ENCODE data around the gene TNFRSF8. TPM values are rescaled to one million over a fixed set of nuclear protein-coding genes. Genes with fewer than 3 reads are reported as not detected.
A peak's percentile ranks its signal among the peaks of the same experiment; 100 is the strongest.

The TNFRSF8 gene
- total and polyA plus RNA-seq, 9 of the 15 experiments (the other 6 are each of a cell fraction or from before 2014, with no cell fraction given), result 3.5 to 38.4 (median 17.1) TPM

DNA sequence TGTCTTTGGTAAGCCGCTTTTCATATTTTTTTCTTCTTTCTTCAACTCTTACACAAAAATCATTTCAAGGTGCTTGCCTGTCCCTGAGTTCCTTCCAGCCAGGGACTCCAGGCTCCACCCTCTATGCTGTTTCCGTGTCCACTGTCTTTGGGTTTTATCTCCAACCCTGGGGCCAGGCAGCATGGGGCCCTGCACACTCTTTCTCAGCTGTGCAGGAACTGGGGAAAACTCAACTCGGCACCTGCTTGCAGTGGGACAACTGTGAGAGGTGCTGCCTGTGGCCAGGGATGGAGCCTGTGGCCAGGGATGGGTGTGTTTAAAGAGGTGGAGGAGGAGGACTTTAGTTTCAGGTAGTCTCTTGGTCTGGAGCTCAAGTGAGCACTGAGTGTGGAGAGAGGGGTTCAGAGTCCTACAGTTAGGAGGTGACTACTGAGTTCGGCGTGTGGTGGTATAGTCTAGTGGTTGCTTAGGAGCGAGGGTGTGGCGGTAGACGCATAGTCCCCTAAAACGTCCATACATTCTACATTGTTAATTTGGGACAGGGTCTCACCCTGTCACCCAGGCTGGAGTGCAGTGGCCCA lies 13.4 kb downstream of the TNFRSF8 start (continued):
- TF ChIP-seq CLOCK (CRISPR knock-in tag; IDR thresholded peaks at IDR 0.05; ENCODE audit: borderline replicate concordance) (no peak), CTBP1 (IDR thresholded peaks at IDR 0.05; ENCODE audit: borderline replicate concordance) (peak; percentile 41; the same call in 1 of the 2 replicates), MIER1 (IDR thresholded peaks at IDR 0.05; ENCODE audit: low read depth) (no peak), FOXA3 (CRISPR knock-in tag; conservative IDR thresholded peaks at IDR 0.05 in 1 of 2, IDR thresholded peaks at IDR 0.05 in 1 of 2) (no peak), SLC30A9 (CRISPR knock-in tag; IDR thresholded peaks at IDR 0.05) (no peak), ZNF277 (CRISPR knock-in tag; IDR thresholded peaks at IDR 0.05; ENCODE audit: borderline replicate concordance) (no peak), ZNF347 (CRISPR knock-in tag; IDR thresholded peaks at IDR 0.05; ENCODE audit: low read depth) (no peak), TBL1XR1 (IDR thresholded peaks at IDR 0.05; ENCODE audit: low read length in 2 of 2) (no peak), MCM7 (IDR thresholded peaks at IDR 0.05) (no peak), ZNF436 (CRISPR knock-in tag; IDR thresholded peaks at IDR 0.05) (no peak), ZNF445 (CRISPR knock-in tag; IDR thresholded peaks at IDR 0.05; ENCODE audit: low read depth) (no peak), NR2C1 (IDR thresholded peaks at IDR 0.05) (no peak), NR2C1 (tag; IDR thresholded peaks at IDR 0.05) (no peak), L3MBTL2 (IDR thresholded peaks at IDR 0.05) (peak; percentile 13; the same call in 1 of the 2 replicates), ELF1 (tag; IDR thresholded peaks at IDR 0.05) (peak; percentile 44), NR4A1 (CRISPR knock-in tag; IDR thresholded peaks at IDR 0.05) (no peak), NR4A1 (tag; IDR thresholded peaks at IDR 0.05) (no peak), TCF15 (CRISPR knock-in tag; IDR thresholded peaks at IDR 0.05) (no peak), RCOR1 (IDR thresholded peaks at IDR 0.05; ENCODE audit: borderline replicate concordance in 1 of 2, low read depth in 2 of 2, low read length in 2 of 2) (peak in 1 of 2 experiments; percentile 46; a peak in 1 of 4 replicates), ATF7 (IDR thresholded peaks at IDR 0.05) (no peak), MCM5 (IDR thresholded peaks at IDR 0.05; ENCODE audit: low read depth) (no peak), ATF1 (CRISPR knock-in tag; IDR thresholded peaks at IDR 0.05) (no peak), ATF1 (tag; IDR thresholded peaks at IDR 0.05) (no peak), ZNF133 (CRISPR knock-in tag; IDR thresholded peaks at IDR 0.05) (no peak), SUPT5H (IDR thresholded peaks at IDR 0.05) (0 out of 2 replicates have a peak, but pooled peaks have one; percentile 15), RB1 (IDR thresholded peaks at IDR 0.05; ENCODE audit: low read depth) (no peak), HIVEP1 (CRISPR knock-in tag; IDR thresholded peaks at IDR 0.05) (no peak)
- TF ChIP-seq, protein P1, sequence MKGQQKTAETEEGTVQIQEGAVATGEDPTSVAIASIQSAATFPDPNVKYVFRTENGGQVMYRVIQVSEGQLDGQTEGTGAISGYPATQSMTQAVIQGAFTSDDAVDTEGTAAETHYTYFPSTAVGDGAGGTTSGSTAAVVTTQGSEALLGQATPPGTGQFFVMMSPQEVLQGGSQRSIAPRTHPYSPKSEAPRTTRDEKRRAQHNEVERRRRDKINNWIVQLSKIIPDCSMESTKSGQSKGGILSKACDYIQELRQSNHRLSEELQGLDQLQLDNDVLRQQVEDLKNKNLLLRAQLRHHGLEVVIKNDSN (CRISPR knock-in tag; IDR thresholded peaks at IDR 0.05), result 0 out of 2 replicates have a peak, but pooled peaks have one; percentile 3
